HCT116 (cell line): ENCODE results near the gene FHIT.

Experiments used
- ATF3 ChIP-seq: IDR thresholded peaks from 2 replicates; pipeline ENCODE4 v1.6.1; 2012
- EGR1 ChIP-seq: IDR thresholded peaks from 2 replicates; pipeline ENCODE4 v1.6.1; 2012; ENCODE audit warnings: low read depth
- FOSL1 ChIP-seq: IDR thresholded peaks from 2 replicates; pipeline ENCODE4 v1.6.1; 2012; ENCODE audit warnings: low read depth
- MAX ChIP-seq: IDR thresholded peaks from 2 replicates; pipeline ENCODE4 v1.6.1; 2012
- POLR2A ChIP-seq: IDR thresholded peaks from 2 replicates; pipeline ENCODE4 v1.7.0; 2011; ENCODE audit warnings: borderline replicate concordance; ENCODE audit not compliant: insufficient read depth, insufficient read length; ENCODE audit errors: extremely low read depth
- POLR2AphosphoS5 ChIP-seq: IDR thresholded peaks from 2 replicates; pipeline ENCODE4 v1.6.1; 2011; ENCODE audit warnings: mild to moderate bottlenecking, low read depth, low read length, moderate library complexity
- RAD21 ChIP-seq: IDR thresholded peaks from 2 replicates; pipeline ENCODE4 v1.6.1; 2012; ENCODE audit warnings: low read depth, mild to moderate bottlenecking
- SIN3A ChIP-seq: IDR thresholded peaks from 2 replicates; pipeline ENCODE4 v1.6.1; 2012; ENCODE audit warnings: low read depth
- TCF7L2 ChIP-seq: IDR thresholded peaks from 2 replicates; pipeline ENCODE4 v1.7.0; 2011; ENCODE audit warnings: borderline replicate concordance, inconsistent platforms; ENCODE audit not compliant: insufficient read depth, insufficient read length; ENCODE audit errors: extremely low read depth
- TF ChIP-seq, protein P1 (sequence below), 3 experiments: fragments of 200-600 bp in 1 of 3; sonication (generic) in 1 of 3; IDR thresholded peaks in 2 of 3; conservative IDR thresholded peaks in 1 of 3; 2 replicates each; pipeline ENCODE4 v1.5.1; 2012 to 2017; ENCODE audit warnings: low read depth in 2 of 3, low read length in 2 of 3, antibody characterized with exemption in 1 of 3, borderline replicate concordance in 1 of 3, control low read depth in 1 of 3, mild to moderate bottlenecking in 1 of 3, mixed read lengths in 1 of 3, mixed run types in 1 of 3, moderate library complexity in 1 of 3; ENCODE audit not compliant: insufficient read depth in 1 of 3

GRCh38 chr3:59963676-59964075 lies 1287.6 kb downstream of the FHIT start:
- TF ChIP-seq, protein P1, sequence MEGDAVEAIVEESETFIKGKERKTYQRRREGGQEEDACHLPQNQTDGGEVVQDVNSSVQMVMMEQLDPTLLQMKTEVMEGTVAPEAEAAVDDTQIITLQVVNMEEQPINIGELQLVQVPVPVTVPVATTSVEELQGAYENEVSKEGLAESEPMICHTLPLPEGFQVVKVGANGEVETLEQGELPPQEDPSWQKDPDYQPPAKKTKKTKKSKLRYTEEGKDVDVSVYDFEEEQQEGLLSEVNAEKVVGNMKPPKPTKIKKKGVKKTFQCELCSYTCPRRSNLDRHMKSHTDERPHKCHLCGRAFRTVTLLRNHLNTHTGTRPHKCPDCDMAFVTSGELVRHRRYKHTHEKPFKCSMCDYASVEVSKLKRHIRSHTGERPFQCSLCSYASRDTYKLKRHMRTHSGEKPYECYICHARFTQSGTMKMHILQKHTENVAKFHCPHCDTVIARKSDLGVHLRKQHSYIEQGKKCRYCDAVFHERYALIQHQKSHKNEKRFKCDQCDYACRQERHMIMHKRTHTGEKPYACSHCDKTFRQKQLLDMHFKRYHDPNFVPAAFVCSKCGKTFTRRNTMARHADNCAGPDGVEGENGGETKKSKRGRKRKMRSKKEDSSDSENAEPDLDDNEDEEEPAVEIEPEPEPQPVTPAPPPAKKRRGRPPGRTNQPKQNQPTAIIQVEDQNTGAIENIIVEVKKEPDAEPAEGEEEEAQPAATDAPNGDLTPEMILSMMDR (IDR thresholded peaks at IDR 0.05 in 2 of 3, conservative IDR thresholded peaks at IDR 0.05 in 1 of 3; ENCODE audit: borderline replicate concordance in 1 of 3, insufficient read depth in 1 of 3, low read depth in 2 of 3, low read length in 2 of 3), result no peak
- no peak for TF ChIP-seq POLR2A
- TF ChIP-seq RAD21, result no peak
- no peak for TF ChIP-seq EGR1
- TF ChIP-seq MAX, result no peak
- no peak for TF ChIP-seq TCF7L2
- TF ChIP-seq FOSL1, result no peak
- TF ChIP-seq POLR2AphosphoS5, result no peak
- TF ChIP-seq SIN3A, result no peak
- no peak for TF ChIP-seq ATF3
